Measurements from ENCODE around the gene HTRA3.

DNA sequence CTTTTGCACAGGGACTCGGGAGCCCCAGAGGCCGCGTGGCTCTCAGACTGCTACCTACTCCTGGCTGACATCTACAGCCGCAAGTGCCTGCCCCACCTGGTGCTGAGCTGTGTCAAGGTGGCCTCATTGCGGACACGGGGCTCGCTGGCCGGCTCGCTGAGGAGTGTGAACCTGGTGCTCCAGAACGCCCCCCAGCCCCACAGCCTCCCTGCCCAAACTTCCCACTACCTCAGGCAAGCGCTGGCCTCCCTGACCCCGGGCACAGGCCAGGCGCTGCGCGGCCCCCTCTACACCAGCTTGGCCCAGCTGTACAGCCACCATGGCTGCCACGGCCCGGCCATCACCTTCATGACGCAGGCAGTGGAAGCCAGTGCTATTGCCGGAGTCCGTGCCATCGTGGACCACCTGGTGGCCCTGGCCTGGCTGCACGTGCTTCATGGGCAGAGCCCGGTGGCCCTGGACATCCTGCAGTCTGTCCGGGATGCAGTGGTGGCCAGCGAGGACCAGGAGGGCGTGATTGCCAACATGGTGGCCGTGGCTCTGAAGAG lies 41.7 kb upstream of the HTRA3 start:
- TF ChIP-seq POLR2AphosphoS5 (IDR thresholded peaks at IDR 0.05) (no peak), EP300 (IDR thresholded peaks at IDR 0.05) (no peak)
- TF ChIP-seq, protein P1, sequence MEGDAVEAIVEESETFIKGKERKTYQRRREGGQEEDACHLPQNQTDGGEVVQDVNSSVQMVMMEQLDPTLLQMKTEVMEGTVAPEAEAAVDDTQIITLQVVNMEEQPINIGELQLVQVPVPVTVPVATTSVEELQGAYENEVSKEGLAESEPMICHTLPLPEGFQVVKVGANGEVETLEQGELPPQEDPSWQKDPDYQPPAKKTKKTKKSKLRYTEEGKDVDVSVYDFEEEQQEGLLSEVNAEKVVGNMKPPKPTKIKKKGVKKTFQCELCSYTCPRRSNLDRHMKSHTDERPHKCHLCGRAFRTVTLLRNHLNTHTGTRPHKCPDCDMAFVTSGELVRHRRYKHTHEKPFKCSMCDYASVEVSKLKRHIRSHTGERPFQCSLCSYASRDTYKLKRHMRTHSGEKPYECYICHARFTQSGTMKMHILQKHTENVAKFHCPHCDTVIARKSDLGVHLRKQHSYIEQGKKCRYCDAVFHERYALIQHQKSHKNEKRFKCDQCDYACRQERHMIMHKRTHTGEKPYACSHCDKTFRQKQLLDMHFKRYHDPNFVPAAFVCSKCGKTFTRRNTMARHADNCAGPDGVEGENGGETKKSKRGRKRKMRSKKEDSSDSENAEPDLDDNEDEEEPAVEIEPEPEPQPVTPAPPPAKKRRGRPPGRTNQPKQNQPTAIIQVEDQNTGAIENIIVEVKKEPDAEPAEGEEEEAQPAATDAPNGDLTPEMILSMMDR (IDR thresholded peaks at IDR 0.05), result no peak

Data from esophagus muscularis mucosa (tissue), 4 donors.